BLaER1 (cell line): ENCODE measurements around the gene P2RY14.

Experiments used
- H3K27ac ChIP-seq: shearing (Covaris generic); formaldehyde crosslinking; 2 replicates; pipeline ENCODE4 v1.8.1; 2022
- H3K27me3 ChIP-seq: shearing (Covaris generic); formaldehyde crosslinking; 2 replicates; pipeline ENCODE4 v1.8.1; 2022
- H3K36me3 ChIP-seq: shearing (Covaris generic); formaldehyde crosslinking; 2 replicates; pipeline ENCODE4 v1.8.1; 2022
- H3K4me1 ChIP-seq: shearing (Covaris generic); formaldehyde crosslinking; 2 replicates; pipeline ENCODE4 v1.8.1; 2022
- H3K4me2 ChIP-seq: shearing (Covaris generic); formaldehyde crosslinking; 2 replicates; pipeline ENCODE4 v1.8.1; 2022
- H3K4me3 ChIP-seq: shearing (Covaris generic); formaldehyde crosslinking; 2 replicates; pipeline ENCODE4 v1.8.1; 2022
- H3K9ac ChIP-seq: shearing (Covaris generic); formaldehyde crosslinking; 2 replicates; pipeline ENCODE4 v1.8.1; 2022
- H3K9me3 ChIP-seq: shearing (Covaris generic); formaldehyde crosslinking; 2 replicates; pipeline ENCODE4 v1.8.1; 2022
- H4K20me1 ChIP-seq: shearing (Covaris generic); formaldehyde crosslinking; 2 replicates; pipeline ENCODE4 v1.8.1; 2022
- Cebpa-rat ChIP-seq: shearing (Covaris generic); IDR thresholded peaks from 2 replicates; pipeline ENCODE4 v1.8.1; 2022

Gene P2RY14

GRCh38 chr3:151283387-151283786 is 5.0 kb upstream of the P2RY14 start:
- H3K27me3 ChIP-seq, result no peaks in the 10 kb centered on the region
- no peaks in the 10 kb centered on the region for H3K9me3 ChIP-seq
- no peaks in the 10 kb centered on the region for H3K36me3 ChIP-seq
- peaks cover 38% of the 10 kb centered on the region for H3K4me1 ChIP-seq
- no peaks in the 10 kb centered on the region for H4K20me1 ChIP-seq
- no peak overlapping the region for H3K27ac ChIP-seq
- no peak for TF ChIP-seq Cebpa-rat
- H3K4me2 ChIP-seq, result peak overlapping the region; percentile 51; the same call in 1 of the 2 replicates
- H3K9ac ChIP-seq, result no peak overlapping the region
- H3K4me3 ChIP-seq, result no peak overlapping the region

- H3K4me3 ChIP-seq, result no peak overlapping the region
- H3K36me3 ChIP-seq, result no peaks in the 10 kb centered on the region
- H3K27ac ChIP-seq, result no peak overlapping the region
- H3K27me3 ChIP-seq, result no peaks in the 10 kb centered on the region
- no peak overlapping the region for H3K4me2 ChIP-seq
- no peaks in the 10 kb centered on the region for H4K20me1 ChIP-seq
- H3K4me1 ChIP-seq, result peaks cover 43% of the 10 kb centered on the region
- TF ChIP-seq Cebpa-rat, result no peak
- no peak overlapping the region for H3K9ac ChIP-seq
- H3K9me3 ChIP-seq, result no peaks in the 10 kb centered on the region
Measured at GRCh38 chr3:151282921-151283320, 4.6 kb upstream of the P2RY14 start.

GRCh38 chr3:151281671-151282324 is 3.5 kb upstream of the P2RY14 start:
- Histone ChIP-seq H3K9me3 (no peaks in the 10 kb centered on the region), H3K36me3 (no peaks in the 10 kb centered on the region), H3K9ac (no peak overlapping the region), H3K4me2 (no peak overlapping the region), H3K4me1 (peaks cover 54% of the 10 kb centered on the region), H3K27ac (no peak overlapping the region), H3K4me3 (no peak overlapping the region), H4K20me1 (no peaks in the 10 kb centered on the region), H3K27me3 (no peaks in the 10 kb centered on the region)
- TF ChIP-seq Cebpa-rat, result no peak

GRCh38 chr3:151276687-151277042 is 1.7 kb downstream of the P2RY14 start:
- peak overlapping the region; percentile 2; the same call in 1 of the 2 replicates for H3K4me3 ChIP-seq
- TF ChIP-seq Cebpa-rat, result no peak
- H3K9me3 ChIP-seq, result no peaks in the 10 kb centered on the region
- no peaks in the 10 kb centered on the region for H4K20me1 ChIP-seq
- no peaks in the 10 kb centered on the region for H3K36me3 ChIP-seq
- no peaks in the 10 kb centered on the region for H3K27me3 ChIP-seq
- no peak overlapping the region for H3K9ac ChIP-seq
- peak overlapping the region; percentile 69 for H3K4me2 ChIP-seq
- H3K4me1 ChIP-seq, result peaks cover 64% of the 10 kb centered on the region
- peak overlapping the region; percentile 10; the same call in 1 of the 2 replicates for H3K27ac ChIP-seq

GRCh38 chr3:151276038-151276686 is 2.2 kb downstream of the P2RY14 start:
- peaks cover 62% of the 10 kb centered on the region for H3K4me1 ChIP-seq
- peak overlapping the region; percentile 10; the same call in 1 of the 2 replicates for H3K27ac ChIP-seq
- H3K9me3 ChIP-seq, result no peaks in the 10 kb centered on the region
- no peak for TF ChIP-seq Cebpa-rat
- peak overlapping the region; percentile 69 for H3K4me2 ChIP-seq
- H3K4me3 ChIP-seq, result peak overlapping the region; percentile 2; the same call in 1 of the 2 replicates
- no peaks in the 10 kb centered on the region for H3K27me3 ChIP-seq
- H4K20me1 ChIP-seq, result no peaks in the 10 kb centered on the region
- no peak overlapping the region for H3K9ac ChIP-seq
- no peaks in the 10 kb centered on the region for H3K36me3 ChIP-seq

GRCh38 chr3:151275091-151275490 is 3.3 kb downstream of the P2RY14 start:
- Histone ChIP-seq H3K9ac (no peak overlapping the region), H3K27me3 (no peaks in the 10 kb centered on the region), H3K4me2 (peak overlapping the region; percentile 69), H3K9me3 (no peaks in the 10 kb centered on the region), H3K36me3 (no peaks in the 10 kb centered on the region), H3K4me3 (no peak overlapping the region), H3K27ac (no peak overlapping the region), H3K4me1 (peaks cover 62% of the 10 kb centered on the region), H4K20me1 (no peaks in the 10 kb centered on the region)
- TF ChIP-seq Cebpa-rat, result no peak

GRCh38 chr3:151269631-151270030 is 8.7 kb downstream of the P2RY14 start:
- H3K9ac ChIP-seq, result no peak overlapping the region
- H3K4me1 ChIP-seq, result peaks cover 29% of the 10 kb centered on the region
- TF ChIP-seq Cebpa-rat, result no peak
- no peaks in the 10 kb centered on the region for H3K27me3 ChIP-seq
- no peaks in the 10 kb centered on the region for H3K36me3 ChIP-seq
- H3K27ac ChIP-seq, result no peak overlapping the region
- H3K9me3 ChIP-seq, result no peaks in the 10 kb centered on the region
- no peak overlapping the region for H3K4me3 ChIP-seq
- no peak overlapping the region for H3K4me2 ChIP-seq
- no peaks in the 10 kb centered on the region for H4K20me1 ChIP-seq

- Histone ChIP-seq H3K36me3 (no peaks in the 10 kb centered on the region), H3K9ac (no peak overlapping the region), H3K27me3 (no peaks in the 10 kb centered on the region), H3K27ac (no peak overlapping the region), H3K4me1 (peaks cover 19% of the 10 kb centered on the region), H3K4me2 (no peak overlapping the region), H4K20me1 (no peaks in the 10 kb centered on the region), H3K4me3 (no peak overlapping the region), H3K9me3 (no peaks in the 10 kb centered on the region)
- TF ChIP-seq Cebpa-rat, result no peak
Measured at GRCh38 chr3:151268267-151269235, 9.8 kb downstream of the P2RY14 start.

GRCh38 chr3:151267066-151267465 is 11.3 kb downstream of the P2RY14 start:
- no peak overlapping the region for H3K4me3 ChIP-seq
- no peak overlapping the region for H3K27ac ChIP-seq
- no peaks in the 10 kb centered on the region for H3K36me3 ChIP-seq
- no peaks in the 10 kb centered on the region for H4K20me1 ChIP-seq
- H3K9ac ChIP-seq, result no peak overlapping the region
- H3K27me3 ChIP-seq, result no peaks in the 10 kb centered on the region
- no peak for TF ChIP-seq Cebpa-rat
- peaks cover 19% of the 10 kb centered on the region for H3K4me1 ChIP-seq
- no peak overlapping the region for H3K4me2 ChIP-seq
- no peaks in the 10 kb centered on the region for H3K9me3 ChIP-seq
